Measurements from ENCODE around the gene IFNGR2.
"Not testable (repeated sequence)": the region's sequence is repeated elsewhere in the genome, so short reads cannot be mapped to it uniquely, and the experiment has no call there.

The IFNGR2 gene

GRCh38 chr21:33359446-33359845 lies 43.8 kb upstream of the IFNGR2 start:
- DNase-seq (ENCODE audit: low spot score) (no peak), ATAC-seq (ENCODE audit: low read depth) (no peak)
- Histone ChIP-seq H3K9me3 (ENCODE audit: severe bottlenecking) (no peaks in the 10 kb centered on the region), H3K27me3 (ENCODE audit: insufficient read depth, poor library complexity, severe bottlenecking) (no peaks in the 10 kb centered on the region), H3K4me3 (ENCODE audit: severe bottlenecking) (no peak overlapping the region), H3K36me3 (ENCODE audit: low read depth) (peaks cover 21% of the 10 kb centered on the region), H3K4me1 (ENCODE audit: insufficient read depth, poor library complexity, severe bottlenecking) (peaks cover 15% of the 10 kb centered on the region), H3K27ac (ENCODE audit: poor library complexity, severe bottlenecking) (no peak overlapping the region)
- TF ChIP-seq CTCF (IDR thresholded peaks at IDR 0.05; ENCODE audit: poor library complexity, severe bottlenecking), result no peak

- no peak for TF ChIP-seq CTCF (IDR thresholded peaks at IDR 0.05; ENCODE audit: poor library complexity, severe bottlenecking)
Measured at GRCh38 chr21:33360281-33360680, 42.9 kb upstream of the IFNGR2 start.

GRCh38 chr21:33360881-33361602 lies 42.2 kb upstream of the IFNGR2 start:
- no peak overlapping the region for H3K27ac ChIP-seq (ENCODE audit: poor library complexity, severe bottlenecking)
- no peaks in the 10 kb centered on the region for H3K9me3 ChIP-seq (ENCODE audit: severe bottlenecking)
- no peak overlapping the region for H3K4me3 ChIP-seq (ENCODE audit: severe bottlenecking)
- DNase-seq (ENCODE audit: low spot score), result no peak
- no peaks in the 10 kb centered on the region for H3K27me3 ChIP-seq (ENCODE audit: insufficient read depth, poor library complexity, severe bottlenecking)
- ATAC-seq (ENCODE audit: low read depth), result peak; percentile 77
- H3K36me3 ChIP-seq (ENCODE audit: low read depth), result peaks cover 5% of the 10 kb centered on the region; the same call in 1 of the 2 replicates
- TF ChIP-seq CTCF (IDR thresholded peaks at IDR 0.05; ENCODE audit: poor library complexity, severe bottlenecking), result peak; percentile 78
- peaks cover 15% of the 10 kb centered on the region for H3K4me1 ChIP-seq (ENCODE audit: insufficient read depth, poor library complexity, severe bottlenecking)

More at GRCh38 chr21:33360281-33360680, 42.9 kb upstream of the IFNGR2 start:
- peaks cover 13% of the 10 kb centered on the region for H3K36me3 ChIP-seq (ENCODE audit: low read depth)
- no peaks in the 10 kb centered on the region for H3K27me3 ChIP-seq (ENCODE audit: insufficient read depth, poor library complexity, severe bottlenecking)
- H3K9me3 ChIP-seq (ENCODE audit: severe bottlenecking), result no peaks in the 10 kb centered on the region
- ATAC-seq (ENCODE audit: low read depth) (no peak), DNase-seq (ENCODE audit: low spot score) (no peak)
- peaks cover 15% of the 10 kb centered on the region for H3K4me1 ChIP-seq (ENCODE audit: insufficient read depth, poor library complexity, severe bottlenecking)
- no peak overlapping the region for H3K4me3 ChIP-seq (ENCODE audit: severe bottlenecking)
- no peak overlapping the region for H3K27ac ChIP-seq (ENCODE audit: poor library complexity, severe bottlenecking)

- no peak for TF ChIP-seq CTCF (IDR thresholded peaks at IDR 0.05; ENCODE audit: poor library complexity, severe bottlenecking)
Measured at GRCh38 chr21:33362044-33362555, 41.1 kb upstream of the IFNGR2 start.

GRCh38 chr21:33363911-33364609 lies 39.2 kb upstream of the IFNGR2 start:
- Histone ChIP-seq H3K4me1 (ENCODE audit: insufficient read depth, poor library complexity, severe bottlenecking) (peaks cover 15% of the 10 kb centered on the region), H3K9me3 (ENCODE audit: severe bottlenecking) (peaks cover 14% of the 10 kb centered on the region)
- not testable (repeated sequence) for H3K27ac ChIP-seq (ENCODE audit: poor library complexity, severe bottlenecking); ATAC-seq (ENCODE audit: low read depth); H3K27me3 ChIP-seq (ENCODE audit: insufficient read depth, poor library complexity, severe bottlenecking); H3K36me3 ChIP-seq (ENCODE audit: low read depth); DNase-seq (ENCODE audit: low spot score); H3K4me3 ChIP-seq (ENCODE audit: severe bottlenecking)

More at GRCh38 chr21:33362044-33362555, 41.1 kb upstream of the IFNGR2 start:
- DNase-seq (ENCODE audit: low spot score) (no peak), ATAC-seq (ENCODE audit: low read depth) (no peak)
- Histone ChIP-seq H3K4me3 (ENCODE audit: severe bottlenecking) (no peak overlapping the region), H3K4me1 (ENCODE audit: insufficient read depth, poor library complexity, severe bottlenecking) (peaks cover 15% of the 10 kb centered on the region), H3K36me3 (ENCODE audit: low read depth) (no peaks in the 10 kb centered on the region), H3K27me3 (ENCODE audit: insufficient read depth, poor library complexity, severe bottlenecking) (no peaks in the 10 kb centered on the region), H3K9me3 (ENCODE audit: severe bottlenecking) (peaks cover 5% of the 10 kb centered on the region), H3K27ac (ENCODE audit: poor library complexity, severe bottlenecking) (no peak overlapping the region)

All from RWPE2 (cell line).